Ishikawa (cell line): ENCODE measurements around the gene IDH3B.

ENCODE experiments used
- CEBPB ChIP-seq: IDR thresholded peaks from 2 replicates; pipeline ENCODE4 v1.6.1; 2012
- CREB1 ChIP-seq: IDR thresholded peaks from 2 replicates; pipeline ENCODE4 v1.6.1; 2012; ENCODE audit warnings: low read depth
- EGR1 ChIP-seq: IDR thresholded peaks from 2 replicates; pipeline ENCODE4 v1.6.1; 2012
- EP300 ChIP-seq: IDR thresholded peaks from 2 replicates; pipeline ENCODE4 v1.6.1; 2012; ENCODE audit warnings: borderline replicate concordance
- FOXM1 ChIP-seq: IDR thresholded peaks from 2 replicates; pipeline ENCODE4 v1.6.1; 2012; ENCODE audit warnings: low read depth, borderline replicate concordance
- NFIC ChIP-seq: IDR thresholded peaks from 2 replicates; pipeline ENCODE4 v1.6.1; 2012
- RAD21 ChIP-seq: IDR thresholded peaks from 2 replicates; pipeline ENCODE4 v1.6.1; 2012; ENCODE audit warnings: low read depth
- TAF1 ChIP-seq: IDR thresholded peaks from 2 replicates; pipeline ENCODE4 v1.6.1; 2012; ENCODE audit warnings: low read depth, mild to moderate bottlenecking
- TCF12 ChIP-seq: IDR thresholded peaks from 2 replicates; pipeline ENCODE4 v1.6.1; 2012; ENCODE audit warnings: low read depth
- TEAD4 ChIP-seq: IDR thresholded peaks from 2 replicates; pipeline ENCODE4 v1.6.1; 2012
- YY1 ChIP-seq: IDR thresholded peaks from 2 replicates; pipeline ENCODE4 v1.6.1; 2012; ENCODE audit warnings: low read depth
- ZBTB7A ChIP-seq: IDR thresholded peaks from 2 replicates; pipeline ENCODE4 v1.6.1; 2012; ENCODE audit warnings: low read depth
- TF ChIP-seq, protein P1 (sequence below): IDR thresholded peaks from 2 replicates; pipeline ENCODE4 v1.6.1; 2012
- TF ChIP-seq, protein P2 (sequence below): IDR thresholded peaks from 2 replicates; pipeline ENCODE4 v1.6.1; 2012
- TF ChIP-seq, protein P3 (sequence below): IDR thresholded peaks from 2 replicates; pipeline ENCODE4 v1.6.1; 2012; ENCODE audit warnings: low read depth, mild to moderate bottlenecking

IDH3B gene

DNA sequence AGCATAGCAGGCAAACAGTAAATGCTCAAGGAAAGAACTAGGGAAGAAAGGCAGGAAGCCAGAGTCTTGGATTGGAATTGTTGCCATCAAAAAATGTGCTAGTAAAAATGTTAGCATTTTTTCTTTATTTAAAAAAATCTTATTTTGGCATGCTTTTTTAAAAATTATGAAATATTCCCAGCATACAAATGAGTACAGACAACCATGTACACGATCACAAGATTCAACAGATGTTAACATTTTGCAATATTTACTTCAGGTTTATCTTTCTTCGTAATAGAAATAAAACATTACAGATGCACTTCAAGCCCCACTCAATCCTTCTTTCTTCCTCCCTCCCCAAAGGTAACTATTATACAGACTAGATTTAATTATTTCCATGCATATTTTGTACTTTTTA lies 39.0 kb downstream of the IDH3B start:
- TF ChIP-seq YY1, result no peak
- no peak for TF ChIP-seq TCF12
- TF ChIP-seq EP300, result no peak
- TF ChIP-seq, protein P1, sequence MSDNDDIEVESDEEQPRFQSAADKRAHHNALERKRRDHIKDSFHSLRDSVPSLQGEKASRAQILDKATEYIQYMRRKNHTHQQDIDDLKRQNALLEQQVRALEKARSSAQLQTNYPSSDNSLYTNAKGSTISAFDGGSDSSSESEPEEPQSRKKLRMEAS, result no peak
- TF ChIP-seq CREB1, result no peak
- TF ChIP-seq TEAD4, result no peak
- TF ChIP-seq FOXM1, result no peak
- TF ChIP-seq, protein P2, sequence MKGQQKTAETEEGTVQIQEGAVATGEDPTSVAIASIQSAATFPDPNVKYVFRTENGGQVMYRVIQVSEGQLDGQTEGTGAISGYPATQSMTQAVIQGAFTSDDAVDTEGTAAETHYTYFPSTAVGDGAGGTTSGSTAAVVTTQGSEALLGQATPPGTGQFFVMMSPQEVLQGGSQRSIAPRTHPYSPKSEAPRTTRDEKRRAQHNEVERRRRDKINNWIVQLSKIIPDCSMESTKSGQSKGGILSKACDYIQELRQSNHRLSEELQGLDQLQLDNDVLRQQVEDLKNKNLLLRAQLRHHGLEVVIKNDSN, result no peak
- no peak for TF ChIP-seq ZBTB7A
- TF ChIP-seq EGR1, result no peak
- TF ChIP-seq, protein P3, sequence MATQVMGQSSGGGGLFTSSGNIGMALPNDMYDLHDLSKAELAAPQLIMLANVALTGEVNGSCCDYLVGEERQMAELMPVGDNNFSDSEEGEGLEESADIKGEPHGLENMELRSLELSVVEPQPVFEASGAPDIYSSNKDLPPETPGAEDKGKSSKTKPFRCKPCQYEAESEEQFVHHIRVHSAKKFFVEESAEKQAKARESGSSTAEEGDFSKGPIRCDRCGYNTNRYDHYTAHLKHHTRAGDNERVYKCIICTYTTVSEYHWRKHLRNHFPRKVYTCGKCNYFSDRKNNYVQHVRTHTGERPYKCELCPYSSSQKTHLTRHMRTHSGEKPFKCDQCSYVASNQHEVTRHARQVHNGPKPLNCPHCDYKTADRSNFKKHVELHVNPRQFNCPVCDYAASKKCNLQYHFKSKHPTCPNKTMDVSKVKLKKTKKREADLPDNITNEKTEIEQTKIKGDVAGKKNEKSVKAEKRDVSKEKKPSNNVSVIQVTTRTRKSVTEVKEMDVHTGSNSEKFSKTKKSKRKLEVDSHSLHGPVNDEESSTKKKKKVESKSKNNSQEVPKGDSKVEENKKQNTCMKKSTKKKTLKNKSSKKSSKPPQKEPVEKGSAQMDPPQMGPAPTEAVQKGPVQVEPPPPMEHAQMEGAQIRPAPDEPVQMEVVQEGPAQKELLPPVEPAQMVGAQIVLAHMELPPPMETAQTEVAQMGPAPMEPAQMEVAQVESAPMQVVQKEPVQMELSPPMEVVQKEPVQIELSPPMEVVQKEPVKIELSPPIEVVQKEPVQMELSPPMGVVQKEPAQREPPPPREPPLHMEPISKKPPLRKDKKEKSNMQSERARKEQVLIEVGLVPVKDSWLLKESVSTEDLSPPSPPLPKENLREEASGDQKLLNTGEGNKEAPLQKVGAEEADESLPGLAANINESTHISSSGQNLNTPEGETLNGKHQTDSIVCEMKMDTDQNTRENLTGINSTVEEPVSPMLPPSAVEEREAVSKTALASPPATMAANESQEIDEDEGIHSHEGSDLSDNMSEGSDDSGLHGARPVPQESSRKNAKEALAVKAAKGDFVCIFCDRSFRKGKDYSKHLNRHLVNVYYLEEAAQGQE, result no peak
- no peak for TF ChIP-seq TAF1
- no peak for TF ChIP-seq NFIC
- TF ChIP-seq RAD21, result no peak
- no peak for TF ChIP-seq CEBPB

DNA sequence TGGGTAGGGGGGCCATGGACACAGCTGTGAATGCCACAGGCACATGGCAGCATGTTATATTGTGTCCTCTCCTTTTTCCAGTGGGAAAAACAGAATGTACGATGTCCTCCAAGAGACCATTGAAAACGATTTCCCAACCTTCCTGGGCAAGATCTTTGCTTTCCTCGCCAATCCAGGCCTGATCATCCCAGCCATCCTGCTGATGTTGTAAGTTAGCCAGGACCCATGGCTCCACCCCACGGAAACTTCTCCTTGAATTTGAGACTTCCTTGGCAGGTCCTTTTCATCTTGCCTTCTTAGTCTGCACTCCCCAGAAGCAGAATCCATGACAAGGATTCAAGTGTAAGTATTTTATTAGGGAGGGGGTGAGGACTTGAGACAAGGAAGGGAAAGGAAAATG lies 39.8 kb downstream of the IDH3B start:
- TF ChIP-seq TEAD4, result no peak

DNA sequence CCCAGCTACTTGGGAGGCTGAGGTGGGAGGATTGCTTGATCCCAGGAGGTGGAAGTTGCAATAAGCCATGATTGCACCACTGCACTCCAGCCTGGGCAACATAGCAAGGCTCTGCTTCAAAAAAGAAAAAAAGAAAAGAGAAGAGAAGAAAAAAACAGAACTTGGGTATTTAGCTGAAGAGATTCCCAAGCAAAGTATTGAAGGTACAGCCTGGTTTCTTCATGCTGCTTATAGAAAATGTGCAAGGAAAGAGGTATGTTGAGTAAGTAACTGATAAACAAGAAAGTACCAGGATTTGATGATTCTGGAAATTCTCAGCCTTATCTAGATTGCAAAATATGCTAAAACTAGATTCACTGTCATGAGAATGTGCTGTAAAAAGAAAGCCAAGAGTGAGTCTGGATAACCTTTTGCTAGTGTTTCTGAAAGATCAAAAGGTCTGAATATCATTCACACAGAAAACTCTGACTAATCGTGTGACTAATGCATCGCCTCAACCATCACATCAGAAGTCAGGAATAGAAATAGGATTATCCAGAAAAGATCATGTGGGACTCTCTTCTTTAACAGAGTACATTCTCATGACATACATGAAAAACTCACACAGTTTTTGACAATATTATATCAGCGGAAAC lies 43.9 kb downstream of the IDH3B start:
- TF ChIP-seq RAD21, result no peak
- no peak for TF ChIP-seq EP300
- no peak for TF ChIP-seq TEAD4
- no peak for TF ChIP-seq CREB1
- TF ChIP-seq, protein P1, result no peak
- TF ChIP-seq CEBPB, result no peak
- no peak for TF ChIP-seq EGR1
- TF ChIP-seq, protein P2, result no peak
- TF ChIP-seq FOXM1, result no peak

DNA sequence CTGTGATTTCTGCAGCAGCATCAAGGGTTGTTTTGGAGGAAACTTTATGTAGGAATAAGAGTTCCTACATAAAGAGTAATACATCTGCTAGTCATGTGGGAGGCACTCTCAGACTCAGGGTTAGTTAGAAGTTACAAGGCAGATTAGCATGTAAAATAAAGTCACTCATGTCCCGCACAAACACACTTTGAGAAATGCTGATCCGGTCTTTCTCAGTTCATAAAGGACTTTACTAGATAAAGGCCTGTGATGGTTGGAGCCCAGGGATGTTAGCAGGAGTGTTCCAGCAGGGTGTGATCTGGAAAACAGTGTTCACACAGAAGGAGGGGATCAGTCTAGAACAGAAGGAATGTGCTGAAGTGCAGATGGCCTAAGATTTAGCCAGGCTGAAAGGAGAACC lies 44.7 kb downstream of the IDH3B start:
- TF ChIP-seq, protein P2, result no peak
- no peak for TF ChIP-seq EGR1
- no peak for TF ChIP-seq ZBTB7A
- no peak for TF ChIP-seq TCF12
- TF ChIP-seq NFIC, result no peak
- TF ChIP-seq YY1, result no peak
- no peak for TF ChIP-seq CREB1
- TF ChIP-seq, protein P1, result no peak
- no peak for TF ChIP-seq TEAD4
- TF ChIP-seq, protein P3, result no peak
- no peak for TF ChIP-seq TAF1
- no peak for TF ChIP-seq CEBPB
- TF ChIP-seq FOXM1, result no peak
- TF ChIP-seq RAD21, result no peak
- no peak for TF ChIP-seq EP300

DNA sequence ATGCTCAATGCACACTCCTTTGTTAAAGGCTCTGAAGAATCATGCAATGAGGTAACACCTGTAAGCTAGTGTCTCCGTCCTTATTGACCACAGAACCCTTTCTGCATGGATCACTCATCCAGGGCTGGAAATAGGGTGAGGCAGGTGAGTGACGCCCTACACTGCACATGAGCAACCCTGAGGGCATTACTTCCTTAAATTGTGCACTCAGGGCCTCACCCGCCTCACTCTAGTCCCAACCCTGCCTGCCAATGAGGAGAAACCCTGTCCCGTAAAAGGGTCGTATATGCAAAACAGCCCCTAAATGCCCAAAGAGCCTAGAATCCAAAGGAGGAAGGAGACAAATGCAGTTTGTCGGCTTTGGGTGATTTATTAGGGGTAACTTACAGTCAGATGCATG lies 45.2 kb downstream of the IDH3B start:
- no peak for TF ChIP-seq TCF12
- TF ChIP-seq TEAD4, result no peak
- TF ChIP-seq, protein P2, result no peak
- TF ChIP-seq CREB1, result no peak
